Mucosa of rectum (tissue), 2 donors: ENCODE measurements around the gene ZNF618.

Experiments used
- H3K27ac ChIP-seq, 2 donors: one replicate each; pipeline ENCODE4 v1.7.0; 2013; ENCODE audit warnings: inconsistent platforms in 2 of 2, low read depth in 2 of 2, low read length in 2 of 2
- H3K27me3 ChIP-seq, 2 donors: one replicate each; pipeline ENCODE4 v1.7.0; 2013; ENCODE audit warnings: low read length in 2 of 2; ENCODE audit not compliant: control insufficient read depth in 2 of 2, insufficient read depth in 2 of 2
- H3K36me3 ChIP-seq, 2 donors: one replicate each; pipeline ENCODE4 v1.7.0; 2013; ENCODE audit warnings: low read length in 2 of 2; ENCODE audit not compliant: control insufficient read depth in 2 of 2, insufficient read depth in 2 of 2
- H3K4me1 ChIP-seq, 2 donors: one replicate each; pipeline ENCODE4 v1.7.0; 2013; ENCODE audit warnings: low read length in 2 of 2, mild to moderate bottlenecking in 1 of 2; ENCODE audit not compliant: control insufficient read depth in 2 of 2, insufficient read depth in 2 of 2
- H3K4me3 ChIP-seq, 2 donors: one replicate each; pipeline ENCODE4 v1.7.0; 2013; ENCODE audit warnings: low read length in 2 of 2
- H3K9ac ChIP-seq, 2 donors: one replicate each; pipeline ENCODE4 v1.7.0; 2013; ENCODE audit warnings: low read length in 2 of 2, low read depth in 1 of 2, mild to moderate bottlenecking in 1 of 2
- H3K9me3 ChIP-seq, 2 donors: one replicate each; pipeline ENCODE4 v1.7.0; 2013; ENCODE audit warnings: low read length in 2 of 2; ENCODE audit not compliant: control insufficient read depth in 2 of 2
- donor health status: healthy.
- donor health status: Normal muscosa, but diverticular disease.

ZNF618 gene

GRCh38 chr9:113858282-113858681 lies 17.8 kb upstream of the ZNF618 start:
- Histone ChIP-seq H3K27ac (no peak overlapping the region), H3K36me3 (no peaks in the 10 kb centered on the region), H3K4me1 (no peaks in the 10 kb centered on the region), H3K9me3 (no peaks in the 10 kb centered on the region), H3K4me3 (no peak overlapping the region), H3K9ac (no peak overlapping the region), H3K27me3 (peaks cover 0 to 4% of the 10 kb centered on the region in 2 donors)

GRCh38 chr9:113863345-113863744 lies 12.8 kb upstream of the ZNF618 start:
- H3K4me1 ChIP-seq, result no peaks in the 10 kb centered on the region
- no peak overlapping the region for H3K4me3 ChIP-seq

GRCh38 chr9:113868501-113868900 lies 7.6 kb upstream of the ZNF618 start:
- Histone ChIP-seq H3K4me3 (no peak overlapping the region), H3K27ac (no peak overlapping the region), H3K9me3 (no peaks in the 10 kb centered on the region), H3K9ac (no peak overlapping the region), H3K27me3 (no peaks in the 10 kb centered on the region), H3K4me1 (no peaks in the 10 kb centered on the region), H3K36me3 (no peaks in the 10 kb centered on the region)

More at GRCh38 chr9:113863345-113863744, 12.8 kb upstream of the ZNF618 start:
- no peaks in the 10 kb centered on the region for H3K36me3 ChIP-seq
- H3K9me3 ChIP-seq, result no peaks in the 10 kb centered on the region
- peaks cover 0 to 4% of the 10 kb centered on the region in 2 donors for H3K27me3 ChIP-seq
- no peak overlapping the region for H3K27ac ChIP-seq
- no peak overlapping the region for H3K9ac ChIP-seq

GRCh38 chr9:113872485-113873143 lies 3.5 kb upstream of the ZNF618 start:
- no peaks in the 10 kb centered on the region for H3K9me3 ChIP-seq
- H3K4me3 ChIP-seq, result no peak overlapping the region
- H3K27ac ChIP-seq, result no peak overlapping the region
- peaks cover 2 to 6% of the 10 kb centered on the region in 2 donors for H3K4me1 ChIP-seq
- no peaks in the 10 kb centered on the region for H3K36me3 ChIP-seq
- H3K9ac ChIP-seq, result no peak overlapping the region
- H3K27me3 ChIP-seq, result no peaks in the 10 kb centered on the region

GRCh38 chr9:113873446-113873845 lies 2.7 kb upstream of the ZNF618 start:
- Histone ChIP-seq H3K4me1 (peaks cover 3 to 6% of the 10 kb centered on the region in 2 donors), H3K27me3 (no peaks in the 10 kb centered on the region), H3K4me3 (no peak overlapping the region), H3K27ac (no peak overlapping the region), H3K9ac (no peak overlapping the region), H3K36me3 (no peaks in the 10 kb centered on the region), H3K9me3 (no peaks in the 10 kb centered on the region)

GRCh38 chr9:113873926-113874325 lies 2.2 kb upstream of the ZNF618 start:
- H3K36me3 ChIP-seq, result no peaks in the 10 kb centered on the region
- no peak overlapping the region for H3K9ac ChIP-seq
- no peaks in the 10 kb centered on the region for H3K27me3 ChIP-seq
- no peak overlapping the region for H3K4me3 ChIP-seq
- no peaks in the 10 kb centered on the region for H3K9me3 ChIP-seq
- peaks cover 3 to 6% of the 10 kb centered on the region in 2 donors for H3K4me1 ChIP-seq
- H3K27ac ChIP-seq, result no peak overlapping the region

GRCh38 chr9:113875459-113876150 lies 504 bp upstream of the ZNF618 start:
- Histone ChIP-seq H3K9ac (no peak overlapping the region), H3K4me1 (peaks cover 3 to 6% of the 10 kb centered on the region in 2 donors), H3K9me3 (no peaks in the 10 kb centered on the region), H3K4me3 (no peak overlapping the region), H3K36me3 (no peaks in the 10 kb centered on the region), H3K27ac (no peak overlapping the region), H3K27me3 (no peaks in the 10 kb centered on the region)

GRCh38 chr9:113876993-113877368 lies 872 bp downstream of the ZNF618 start:
- peaks cover 3 to 6% of the 10 kb centered on the region in 2 donors for H3K4me1 ChIP-seq
- no peak overlapping the region for H3K27ac ChIP-seq
- H3K36me3 ChIP-seq, result no peaks in the 10 kb centered on the region
- peak overlapping the region in 1 of 2 donors; percentile 54 for H3K9ac ChIP-seq
- peak overlapping the region in 1 of 2 donors; percentile 69 for H3K4me3 ChIP-seq
- H3K9me3 ChIP-seq, result no peaks in the 10 kb centered on the region
- no peaks in the 10 kb centered on the region for H3K27me3 ChIP-seq

- H3K27me3 ChIP-seq, result no peaks in the 10 kb centered on the region
- H3K4me3 ChIP-seq, result no peak overlapping the region
- H3K9ac ChIP-seq, result no peak overlapping the region
- H3K27ac ChIP-seq, result no peak overlapping the region
- no peaks in the 10 kb centered on the region for H3K36me3 ChIP-seq
- H3K9me3 ChIP-seq, result no peaks in the 10 kb centered on the region
- H3K4me1 ChIP-seq, result peaks cover 3 to 6% of the 10 kb centered on the region in 2 donors
Observed at GRCh38 chr9:113879318-113879717, 3.2 kb downstream of the ZNF618 start.

- no peak overlapping the region for H3K4me3 ChIP-seq
- no peaks in the 10 kb centered on the region for H3K27me3 ChIP-seq
- H3K9ac ChIP-seq, result no peak overlapping the region
- H3K9me3 ChIP-seq, result no peaks in the 10 kb centered on the region
- H3K36me3 ChIP-seq, result no peaks in the 10 kb centered on the region
- H3K4me1 ChIP-seq, result peaks cover 3 to 6% of the 10 kb centered on the region in 2 donors
- no peak overlapping the region for H3K27ac ChIP-seq
Observed at GRCh38 chr9:113879911-113880310, 3.8 kb downstream of the ZNF618 start.
